Mononuclear cell (primary cell): ENCODE measurements around the gene FBXO3. TPM values are rescaled to one million over a fixed set of nuclear protein-coding genes. Genes with fewer than 3 reads are reported as not detected.

Experiments
- H3K27me3 ChIP-seq: 2 replicates; pipeline ENCODE4 v1.6.0; 2011; ENCODE audit warnings: low read length, control low read depth; ENCODE audit not compliant: insufficient read depth
- H3K4me1 ChIP-seq: 2 replicates; pipeline ENCODE4 v1.5.1; 2011; ENCODE audit warnings: mild to moderate bottlenecking, low read length, control low read depth; ENCODE audit not compliant: insufficient read depth
- H3K4me3 ChIP-seq: 2 replicates; pipeline ENCODE4 v1.5.1; 2011; ENCODE audit warnings: mild to moderate bottlenecking, low read length, moderate library complexity
- H3K9me3 ChIP-seq: 2 replicates; pipeline ENCODE4 v1.5.1; 2011; ENCODE audit warnings: low read depth, mild to moderate bottlenecking, control low read depth, low read length
- total RNA-seq: library from RNA; depleted of rRNA; stranded (reverse); fragments of >200 nt; gene quantifications from one replicate; pipeline ENCODE4 v1.2.3, GENCODE V29; 2012

The FBXO3 gene
- total RNA-seq, 1 donor, result 93.9 TPM

DNA sequence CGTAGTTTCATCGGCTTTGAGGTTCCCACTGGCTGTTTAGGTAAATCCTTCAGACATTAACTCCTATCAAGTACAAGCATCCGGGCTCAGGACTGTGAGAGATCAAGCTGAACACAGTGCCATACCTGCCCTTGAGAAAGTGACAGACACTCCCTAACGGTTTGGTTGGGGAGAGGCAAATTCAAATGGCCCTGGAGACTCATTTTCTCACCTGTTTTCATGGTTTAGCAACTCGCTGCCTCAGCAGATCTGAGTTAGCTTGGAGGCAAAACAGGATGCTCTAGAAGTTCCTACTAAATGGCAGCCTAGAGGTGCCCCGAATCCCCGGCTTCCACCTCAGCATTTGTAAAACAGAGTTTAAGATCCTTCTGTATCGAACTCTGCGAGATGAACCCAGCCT, 3.6 kb upstream of the FBXO3 start:
- H3K4me1 ChIP-seq, result peaks cover 17% of the 10 kb centered on the region
- H3K27me3 ChIP-seq, result peaks cover 33% of the 10 kb centered on the region

GRCh38 chr11:33775832-33776470, 1.6 kb upstream of the FBXO3 start:
- Histone ChIP-seq H3K9me3 (no peaks in the 10 kb centered on the region), H3K27me3 (peaks cover 33% of the 10 kb centered on the region), H3K4me1 (peaks cover 24% of the 10 kb centered on the region), H3K4me3 (no peak overlapping the region)

More for the DNA sequence above, 3.6 kb upstream of the FBXO3 start:
- Histone ChIP-seq H3K9me3 (no peaks in the 10 kb centered on the region), H3K4me3 (no peak overlapping the region)

DNA sequence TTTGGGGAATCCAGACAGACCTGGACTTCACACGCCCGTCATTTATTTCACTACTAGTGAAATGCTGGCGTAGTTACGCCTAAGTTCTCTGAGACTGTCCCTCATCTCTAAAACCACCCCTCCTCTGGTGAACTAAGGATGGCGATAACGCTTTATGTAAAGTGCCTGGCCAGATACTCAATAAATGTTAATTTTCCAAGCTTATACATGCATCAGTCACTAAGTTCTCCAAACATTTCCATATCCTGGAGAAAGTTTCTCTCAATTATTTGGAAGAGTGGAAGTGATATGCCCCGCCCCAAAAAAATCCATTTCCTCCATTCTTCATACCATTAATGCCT, 1.1 kb upstream of the FBXO3 start:
- H3K4me1 ChIP-seq, result peaks cover 24% of the 10 kb centered on the region
- H3K4me3 ChIP-seq, result no peak overlapping the region
- no peaks in the 10 kb centered on the region for H3K9me3 ChIP-seq
- peaks cover 33% of the 10 kb centered on the region for H3K27me3 ChIP-seq

- H3K27me3 ChIP-seq, result peaks cover 33% of the 10 kb centered on the region
Measured at GRCh38 chr11:33774736-33775466, 581 bp upstream of the FBXO3 start.

DNA sequence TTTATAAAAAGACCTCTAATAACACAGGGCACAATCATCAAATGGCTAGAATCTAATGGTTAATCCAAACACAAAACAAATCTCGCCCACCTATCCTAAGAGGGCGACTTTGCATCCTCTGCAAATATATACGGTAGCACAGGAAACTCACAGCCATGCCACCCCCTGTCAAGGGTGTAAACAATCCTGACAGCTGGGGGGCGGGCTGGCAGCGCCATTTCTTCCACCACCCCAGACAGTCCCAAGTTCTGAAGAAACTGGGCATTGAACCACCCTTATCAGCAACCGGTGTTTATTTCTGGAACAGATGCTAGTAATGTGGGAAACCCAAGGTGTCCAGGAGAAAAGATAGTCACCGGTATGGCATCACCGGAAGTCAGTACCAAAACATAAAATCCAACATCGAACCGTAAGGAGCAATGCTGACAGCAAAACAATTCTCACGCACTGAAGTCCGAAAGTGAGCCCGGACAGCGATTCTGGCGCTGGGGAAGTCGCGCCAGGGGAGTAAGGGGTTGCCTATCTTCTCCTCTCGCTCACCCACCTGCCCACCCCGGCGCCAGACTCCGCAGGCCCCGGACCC, 825 bp downstream of the FBXO3 start:
- Histone ChIP-seq H3K27me3 (peaks cover 28% of the 10 kb centered on the region), H3K4me1 (peaks cover 24% of the 10 kb centered on the region), H3K9me3 (no peaks in the 10 kb centered on the region), H3K4me3 (peak overlapping the region; percentile 88)

More at GRCh38 chr11:33774736-33775466, 581 bp upstream of the FBXO3 start:
- Histone ChIP-seq H3K4me3 (peak overlapping the region; percentile 88), H3K9me3 (no peaks in the 10 kb centered on the region), H3K4me1 (peaks cover 24% of the 10 kb centered on the region)

DNA sequence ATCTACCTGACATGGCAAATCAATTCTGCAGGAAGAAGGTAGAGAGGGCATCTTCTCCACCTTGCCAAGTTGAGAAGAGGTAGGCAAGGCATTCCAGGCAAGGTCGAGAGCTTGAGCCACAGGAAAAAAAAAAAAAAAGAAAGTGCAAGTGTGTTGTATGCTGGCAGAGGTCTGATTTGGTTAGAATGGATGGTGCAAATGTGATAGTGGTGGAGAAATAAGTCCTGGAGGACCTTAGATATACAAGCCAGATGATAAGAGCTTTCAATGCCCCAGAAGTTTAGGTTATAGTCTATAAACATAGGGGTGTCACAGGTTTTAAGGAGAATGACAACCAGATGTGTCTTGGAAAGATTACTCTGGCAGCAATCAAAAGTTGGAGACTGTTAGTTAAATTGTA, 1.4 kb downstream of the FBXO3 start:
- Histone ChIP-seq H3K27me3 (peaks cover 21% of the 10 kb centered on the region), H3K4me1 (peaks cover 24% of the 10 kb centered on the region), H3K9me3 (no peaks in the 10 kb centered on the region), H3K4me3 (no peak overlapping the region)

DNA sequence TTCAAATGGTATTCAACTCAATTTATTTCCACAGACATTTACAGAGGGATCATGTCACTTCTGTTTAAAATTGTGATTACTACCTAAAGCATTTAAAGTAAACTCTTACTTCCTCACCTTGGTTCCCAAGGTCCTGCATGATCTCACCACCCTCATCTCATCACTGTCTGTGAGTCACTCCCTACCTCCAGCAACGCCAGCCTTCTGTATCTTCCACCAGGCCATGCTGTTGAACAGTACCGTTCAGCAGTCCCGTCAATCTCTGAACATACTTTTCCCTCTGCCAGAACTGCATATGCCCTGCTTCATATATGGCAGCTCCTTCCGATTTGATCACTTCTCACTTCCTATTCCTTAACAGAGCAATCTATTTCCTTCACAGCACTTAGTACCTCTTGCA, 2.0 kb downstream of the FBXO3 start:
- peaks cover 24% of the 10 kb centered on the region for H3K4me1 ChIP-seq
- no peaks in the 10 kb centered on the region for H3K9me3 ChIP-seq
- no peak overlapping the region for H3K4me3 ChIP-seq
- peaks cover 19% of the 10 kb centered on the region for H3K27me3 ChIP-seq

DNA sequence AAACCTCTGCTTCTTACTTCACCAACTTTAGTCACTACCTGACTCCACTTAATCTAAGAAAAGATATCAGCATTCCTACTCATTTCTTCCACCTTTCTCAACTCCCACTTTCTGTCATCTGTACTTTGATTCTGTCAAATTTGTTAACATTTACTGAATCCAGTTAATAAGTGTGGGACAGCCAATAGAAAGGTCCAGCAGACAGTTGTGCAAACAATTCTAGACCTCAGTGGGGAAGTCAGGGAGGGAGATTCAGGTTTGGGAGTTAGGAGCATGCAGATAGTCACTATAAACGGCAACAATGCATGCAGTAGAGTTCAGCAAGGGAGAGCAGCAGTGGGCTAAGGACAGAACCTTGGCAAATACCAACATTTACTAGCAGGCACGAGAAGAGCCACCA, 4.1 kb downstream of the FBXO3 start:
- Histone ChIP-seq H3K4me3 (no peak overlapping the region), H3K27me3 (peaks cover 5% of the 10 kb centered on the region), H3K9me3 (no peaks in the 10 kb centered on the region), H3K4me1 (peaks cover 22% of the 10 kb centered on the region)

DNA sequence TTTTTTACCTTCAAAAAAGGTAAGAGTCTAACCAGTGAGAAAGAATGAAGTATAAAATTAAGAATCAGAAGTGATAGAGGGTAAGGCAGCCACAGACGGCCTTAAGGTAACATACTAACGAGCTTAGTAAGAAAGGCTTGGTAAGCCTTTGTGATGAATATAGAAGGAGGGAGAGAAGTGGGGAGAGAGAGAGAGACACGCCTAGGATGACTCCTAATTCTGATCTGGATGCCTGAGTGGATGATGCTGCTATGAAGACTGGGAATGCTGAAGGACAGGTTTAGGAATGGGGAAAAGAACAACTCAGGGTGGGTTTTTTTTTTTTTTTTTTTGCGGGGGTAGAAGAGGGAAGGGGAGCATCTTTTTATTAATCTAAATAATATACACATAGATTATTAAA, 4.8 kb downstream of the FBXO3 start:
- no peaks in the 10 kb centered on the region for H3K27me3 ChIP-seq
- no peaks in the 10 kb centered on the region for H3K9me3 ChIP-seq
- H3K4me1 ChIP-seq, result peaks cover 16% of the 10 kb centered on the region
- no peak overlapping the region for H3K4me3 ChIP-seq

DNA sequence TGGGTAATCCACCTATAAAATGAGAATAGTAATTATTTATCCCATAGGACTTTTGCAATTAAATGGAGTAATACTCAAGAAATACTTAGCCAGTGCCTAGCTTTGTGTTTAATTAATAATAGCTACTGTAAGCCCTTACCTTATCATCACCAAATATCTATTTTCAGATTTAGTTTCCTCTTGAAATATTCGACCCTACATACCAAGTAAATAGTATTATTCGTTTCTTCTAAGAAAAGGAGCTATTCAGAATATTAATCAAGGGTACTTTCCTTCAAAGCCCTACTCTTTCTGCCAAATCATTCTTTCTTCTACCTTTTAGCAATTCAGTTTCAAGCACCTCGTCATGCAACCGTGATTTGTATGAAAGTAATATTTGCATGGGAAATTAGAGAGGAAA, 6.7 kb downstream of the FBXO3 start:
- Histone ChIP-seq H3K4me1 (peaks cover 4% of the 10 kb centered on the region), H3K27me3 (no peaks in the 10 kb centered on the region), H3K4me3 (no peak overlapping the region), H3K9me3 (no peaks in the 10 kb centered on the region)

GRCh38 chr11:33766085-33766484, 8.2 kb downstream of the FBXO3 start:
- H3K27me3 ChIP-seq, result no peaks in the 10 kb centered on the region
- no peaks in the 10 kb centered on the region for H3K4me1 ChIP-seq
- H3K4me3 ChIP-seq, result no peak overlapping the region
- H3K9me3 ChIP-seq, result no peaks in the 10 kb centered on the region

GRCh38 chr11:33761471-33761870, 12.8 kb downstream of the FBXO3 start:
- Histone ChIP-seq H3K4me1 (no peaks in the 10 kb centered on the region), H3K4me3 (no peak overlapping the region), H3K9me3 (no peaks in the 10 kb centered on the region), H3K27me3 (no peaks in the 10 kb centered on the region)

- H3K4me1 ChIP-seq, result no peaks in the 10 kb centered on the region
Measured at GRCh38 chr11:33753304-33753967, 20.9 kb downstream of the FBXO3 start.

GRCh38 chr11:33751878-33752277, 22.4 kb downstream of the FBXO3 start:
- Histone ChIP-seq H3K27me3 (no peaks in the 10 kb centered on the region), H3K4me3 (no peak overlapping the region), H3K4me1 (no peaks in the 10 kb centered on the region), H3K9me3 (no peaks in the 10 kb centered on the region)

More at GRCh38 chr11:33753304-33753967, 20.9 kb downstream of the FBXO3 start:
- no peak overlapping the region for H3K4me3 ChIP-seq
- no peaks in the 10 kb centered on the region for H3K27me3 ChIP-seq
- no peaks in the 10 kb centered on the region for H3K9me3 ChIP-seq

DNA sequence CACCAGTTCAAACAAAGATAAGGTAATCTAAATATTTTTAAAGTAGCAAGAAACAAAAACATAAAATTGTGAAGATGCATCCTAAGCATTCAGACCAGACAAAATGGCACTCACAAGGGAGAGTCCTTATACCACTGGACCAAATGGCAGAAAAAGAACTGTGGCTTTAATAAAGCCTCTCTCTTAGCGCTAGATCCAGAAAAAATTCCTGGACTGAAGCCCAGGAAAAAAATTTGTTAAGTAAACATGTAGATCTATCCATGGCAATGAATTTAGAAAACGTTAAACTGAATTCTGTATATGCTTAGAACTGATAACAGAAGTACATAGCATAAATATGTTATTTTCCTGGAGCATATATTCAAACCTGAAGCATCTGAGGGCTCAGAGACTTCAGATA, 26.3 kb downstream of the FBXO3 start:
- H3K27me3 ChIP-seq, result no peaks in the 10 kb centered on the region
- no peak overlapping the region for H3K4me3 ChIP-seq
- H3K4me1 ChIP-seq, result no peaks in the 10 kb centered on the region
- H3K9me3 ChIP-seq, result no peaks in the 10 kb centered on the region
